ENCODE results near the gene RECQL5.

Gene RECQL5

DNA sequence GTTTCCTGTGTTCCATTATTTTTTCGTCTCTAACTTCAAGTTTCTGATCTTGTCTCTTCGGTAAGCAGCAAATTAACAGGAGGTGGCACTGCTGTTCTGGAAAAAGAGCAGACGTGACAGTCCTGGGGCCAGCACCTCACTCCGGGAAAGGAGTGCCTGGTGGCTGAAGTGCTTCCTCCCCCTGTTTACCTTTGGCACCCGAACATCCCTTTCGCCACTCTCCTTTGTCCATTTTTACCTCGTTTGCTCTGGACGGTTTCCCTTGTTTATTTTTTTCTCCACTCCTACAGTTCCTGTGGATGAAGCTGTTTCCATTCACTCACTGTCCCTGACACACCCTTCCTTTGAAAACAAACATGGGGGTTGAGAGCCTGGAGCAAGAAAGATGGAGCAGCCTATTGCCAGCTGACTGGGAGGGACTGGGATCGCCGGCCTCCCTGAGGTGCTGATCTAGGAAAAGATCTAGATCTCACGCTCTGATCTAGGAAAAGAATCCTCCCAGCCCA, 12.8 kb upstream of the RECQL5 start:
- Histone ChIP-seq H3K4me3 (ENCODE audit: low read depth, low read length) (no peak overlapping the region), H3K27ac (ENCODE audit: extremely low read depth, low read depth, low read length) (no peak overlapping the region), H3K36me3 (ENCODE audit: control insufficient read depth in 2 of 2, insufficient read depth in 1 of 2, low read length in 2 of 2) (peaks cover 38 to 56% of the 10 kb centered on the region in 2 experiments), H3K4me1 (ENCODE audit: control insufficient read depth, insufficient read depth, low read length) (peaks cover 4% of the 10 kb centered on the region; the same call in 1 of the 2 replicates), H3K9me3 (ENCODE audit: control insufficient read depth, insufficient read depth, low read depth, low read length) (no peaks in the 10 kb centered on the region)
- TF ChIP-seq, protein P1, sequence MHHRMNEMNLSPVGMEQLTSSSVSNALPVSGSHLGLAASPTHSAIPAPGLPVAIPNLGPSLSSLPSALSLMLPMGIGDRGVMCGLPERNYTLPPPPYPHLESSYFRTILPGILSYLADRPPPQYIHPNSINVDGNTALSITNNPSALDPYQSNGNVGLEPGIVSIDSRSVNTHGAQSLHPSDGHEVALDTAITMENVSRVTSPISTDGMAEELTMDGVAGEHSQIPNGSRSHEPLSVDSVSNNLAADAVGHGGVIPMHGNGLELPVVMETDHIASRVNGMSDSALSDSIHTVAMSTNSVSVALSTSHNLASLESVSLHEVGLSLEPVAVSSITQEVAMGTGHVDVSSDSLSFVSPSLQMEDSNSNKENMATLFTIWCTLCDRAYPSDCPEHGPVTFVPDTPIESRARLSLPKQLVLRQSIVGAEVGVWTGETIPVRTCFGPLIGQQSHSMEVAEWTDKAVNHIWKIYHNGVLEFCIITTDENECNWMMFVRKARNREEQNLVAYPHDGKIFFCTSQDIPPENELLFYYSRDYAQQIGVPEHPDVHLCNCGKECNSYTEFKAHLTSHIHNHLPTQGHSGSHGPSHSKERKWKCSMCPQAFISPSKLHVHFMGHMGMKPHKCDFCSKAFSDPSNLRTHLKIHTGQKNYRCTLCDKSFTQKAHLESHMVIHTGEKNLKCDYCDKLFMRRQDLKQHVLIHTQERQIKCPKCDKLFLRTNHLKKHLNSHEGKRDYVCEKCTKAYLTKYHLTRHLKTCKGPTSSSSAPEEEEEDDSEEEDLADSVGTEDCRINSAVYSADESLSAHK (tag by site-specific recombination; IDR thresholded peaks at IDR 0.05): no peak
- TF ChIP-seq, protein P2, sequence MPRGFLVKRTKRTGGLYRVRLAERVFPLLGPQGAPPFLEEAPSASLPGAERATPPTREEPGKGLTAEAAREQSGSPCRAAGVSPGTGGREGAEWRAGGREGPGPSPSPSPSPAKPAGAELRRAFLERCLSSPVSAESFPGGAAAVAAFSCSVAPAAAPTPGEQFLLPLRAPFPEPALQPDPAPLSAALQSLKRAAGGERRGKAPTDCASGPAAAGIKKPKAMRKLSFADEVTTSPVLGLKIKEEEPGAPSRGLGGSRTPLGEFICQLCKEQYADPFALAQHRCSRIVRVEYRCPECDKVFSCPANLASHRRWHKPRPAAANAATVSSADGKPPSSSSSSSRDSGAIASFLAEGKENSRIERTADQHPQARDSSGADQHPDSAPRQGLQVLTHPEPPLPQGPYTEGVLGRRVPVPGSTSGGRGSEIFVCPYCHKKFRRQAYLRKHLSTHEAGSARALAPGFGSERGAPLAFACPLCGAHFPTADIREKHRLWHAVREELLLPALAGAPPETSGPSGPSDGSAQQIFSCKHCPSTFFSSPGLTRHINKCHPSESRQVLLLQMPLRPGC (tag by site-specific recombination; IDR thresholded peaks at IDR 0.05): no peak
- TF ChIP-seq, protein P3, sequence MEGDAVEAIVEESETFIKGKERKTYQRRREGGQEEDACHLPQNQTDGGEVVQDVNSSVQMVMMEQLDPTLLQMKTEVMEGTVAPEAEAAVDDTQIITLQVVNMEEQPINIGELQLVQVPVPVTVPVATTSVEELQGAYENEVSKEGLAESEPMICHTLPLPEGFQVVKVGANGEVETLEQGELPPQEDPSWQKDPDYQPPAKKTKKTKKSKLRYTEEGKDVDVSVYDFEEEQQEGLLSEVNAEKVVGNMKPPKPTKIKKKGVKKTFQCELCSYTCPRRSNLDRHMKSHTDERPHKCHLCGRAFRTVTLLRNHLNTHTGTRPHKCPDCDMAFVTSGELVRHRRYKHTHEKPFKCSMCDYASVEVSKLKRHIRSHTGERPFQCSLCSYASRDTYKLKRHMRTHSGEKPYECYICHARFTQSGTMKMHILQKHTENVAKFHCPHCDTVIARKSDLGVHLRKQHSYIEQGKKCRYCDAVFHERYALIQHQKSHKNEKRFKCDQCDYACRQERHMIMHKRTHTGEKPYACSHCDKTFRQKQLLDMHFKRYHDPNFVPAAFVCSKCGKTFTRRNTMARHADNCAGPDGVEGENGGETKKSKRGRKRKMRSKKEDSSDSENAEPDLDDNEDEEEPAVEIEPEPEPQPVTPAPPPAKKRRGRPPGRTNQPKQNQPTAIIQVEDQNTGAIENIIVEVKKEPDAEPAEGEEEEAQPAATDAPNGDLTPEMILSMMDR (tag by site-specific recombination; IDR thresholded peaks at IDR 0.05): 0 out of 2 replicates have a peak, but pooled peaks have one; percentile 10
- TF ChIP-seq ZNF792 (tag by site-specific recombination; IDR thresholded peaks at IDR 0.05) (no peak), ZNF623 (tag by site-specific recombination; IDR thresholded peaks at IDR 0.05) (peak; percentile 39), PRDM1 (tag by site-specific recombination; IDR thresholded peaks at IDR 0.05) (0 out of 2 replicates have a peak, but pooled peaks have one; percentile 37), ZNF19 (tag by site-specific recombination; IDR thresholded peaks at IDR 0.05; ENCODE audit: low read depth) (no peak), ZNF341 (tag by site-specific recombination; IDR thresholded peaks at IDR 0.05; ENCODE audit: low read depth) (peak; percentile 57), KLF8 (tag by site-specific recombination; IDR thresholded peaks at IDR 0.05) (no peak), KLF1 (tag by site-specific recombination; IDR thresholded peaks at IDR 0.05) (peak; percentile 96)
- TF ChIP-seq, protein P4, sequence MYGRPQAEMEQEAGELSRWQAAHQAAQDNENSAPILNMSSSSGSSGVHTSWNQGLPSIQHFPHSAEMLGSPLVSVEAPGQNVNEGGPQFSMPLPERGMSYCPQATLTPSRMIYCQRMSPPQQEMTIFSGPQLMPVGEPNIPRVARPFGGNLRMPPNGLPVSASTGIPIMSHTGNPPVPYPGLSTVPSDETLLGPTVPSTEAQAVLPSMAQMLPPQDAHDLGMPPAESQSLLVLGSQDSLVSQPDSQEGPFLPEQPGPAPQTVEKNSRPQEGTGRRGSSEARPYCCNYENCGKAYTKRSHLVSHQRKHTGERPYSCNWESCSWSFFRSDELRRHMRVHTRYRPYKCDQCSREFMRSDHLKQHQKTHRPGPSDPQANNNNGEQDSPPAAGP (tag by site-specific recombination; IDR thresholded peaks at IDR 0.05): peak; percentile 95
- CTCF ChIA-PET: interaction anchor here (0.5 to 16.4 kb wide), 7 partner anchors 8 to 1284 kb away, joined by 3 to 308 read pairs (median 4); no protein-coding TSS in a partner anchor
- POLR2A ChIA-PET: no interaction called here

GRCh38 chr17:75676461-75676860, 9.5 kb upstream of the RECQL5 start:
- CTCF ChIA-PET: interaction anchor here (0.5 to 16.4 kb wide), 9 partner anchors 8 to 495 kb away, joined by 3 to 308 read pairs (median 3); partner anchors contain the start of gene SMIM5
- POLR2A ChIA-PET: no interaction called here
- Histone ChIP-seq H3K4me3 (ENCODE audit: low read depth, low read length) (no peak overlapping the region), H3K36me3 (ENCODE audit: control insufficient read depth in 2 of 2, insufficient read depth in 1 of 2, low read length in 2 of 2) (peaks cover 45 to 72% of the 10 kb centered on the region in 2 experiments), H3K27ac (ENCODE audit: extremely low read depth, low read depth, low read length) (no peak overlapping the region), H3K9me3 (ENCODE audit: control insufficient read depth, insufficient read depth, low read depth, low read length) (no peaks in the 10 kb centered on the region), H3K4me1 (ENCODE audit: control insufficient read depth, insufficient read depth, low read length) (no peaks in the 10 kb centered on the region)
- no peak for TF ChIP-seq ZNF423 (tag by site-specific recombination; IDR thresholded peaks at IDR 0.05)
- TF ChIP-seq, protein P5, sequence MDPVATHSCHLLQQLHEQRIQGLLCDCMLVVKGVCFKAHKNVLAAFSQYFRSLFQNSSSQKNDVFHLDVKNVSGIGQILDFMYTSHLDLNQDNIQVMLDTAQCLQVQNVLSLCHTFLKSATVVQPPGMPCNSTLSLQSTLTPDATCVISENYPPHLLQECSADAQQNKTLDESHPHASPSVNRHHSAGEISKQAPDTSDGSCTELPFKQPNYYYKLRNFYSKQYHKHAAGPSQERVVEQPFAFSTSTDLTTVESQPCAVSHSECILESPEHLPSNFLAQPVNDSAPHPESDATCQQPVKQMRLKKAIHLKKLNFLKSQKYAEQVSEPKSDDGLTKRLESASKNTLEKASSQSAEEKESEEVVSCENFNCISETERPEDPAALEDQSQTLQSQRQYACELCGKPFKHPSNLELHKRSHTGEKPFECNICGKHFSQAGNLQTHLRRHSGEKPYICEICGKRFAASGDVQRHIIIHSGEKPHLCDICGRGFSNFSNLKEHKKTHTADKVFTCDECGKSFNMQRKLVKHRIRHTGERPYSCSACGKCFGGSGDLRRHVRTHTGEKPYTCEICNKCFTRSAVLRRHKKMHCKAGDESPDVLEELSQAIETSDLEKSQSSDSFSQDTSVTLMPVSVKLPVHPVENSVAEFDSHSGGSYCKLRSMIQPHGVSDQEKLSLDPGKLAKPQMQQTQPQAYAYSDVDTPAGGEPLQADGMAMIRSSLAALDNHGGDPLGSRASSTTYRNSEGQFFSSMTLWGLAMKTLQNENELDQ (tag by site-specific recombination; IDR thresholded peaks at IDR 0.05; ENCODE audit: low read depth): no peak
- TF ChIP-seq ZNF350 (tag by site-specific recombination; IDR thresholded peaks at IDR 0.05): no peak
- TF ChIP-seq ZNF513 (tag by site-specific recombination; IDR thresholded peaks at IDR 0.05): no peak
- no peak for TF ChIP-seq ZNF155 (tag by site-specific recombination; IDR thresholded peaks at IDR 0.05)
- TF ChIP-seq ZNF639 (tag by site-specific recombination; IDR thresholded peaks at IDR 0.05): no peak
- TF ChIP-seq KLF9 (tag by site-specific recombination; IDR thresholded peaks at IDR 0.05; ENCODE audit: low read depth): no peak
